ENCODE data around the gene BCKDHB. TPM values are rescaled to one million over a fixed set of nuclear protein-coding genes. Genes with fewer than 3 reads are reported as not detected.

BCKDHB gene
- total RNA-seq, 1 experiment from 2014 or later: 17.7 TPM

DNA sequence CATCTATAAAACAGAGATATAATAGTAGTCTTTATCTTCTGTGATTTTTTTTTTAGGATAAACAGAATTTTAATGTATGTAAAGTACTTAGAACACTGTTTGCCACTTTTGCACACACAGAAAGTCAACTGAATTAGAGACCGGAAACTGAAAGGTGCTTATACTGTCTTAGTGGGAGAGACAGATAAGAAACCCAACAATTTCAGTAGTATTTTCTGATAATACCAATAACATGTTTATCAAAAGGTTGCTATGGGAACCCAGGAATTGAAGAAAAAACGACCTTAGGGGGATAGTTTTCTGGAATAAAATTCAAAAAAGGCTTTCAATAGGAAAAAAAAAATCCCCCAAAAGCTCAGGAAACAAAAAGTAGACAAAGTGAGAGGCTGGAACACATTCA is 138.6 kb downstream of the BCKDHB start:
- CTCF ChIA-PET: interaction anchor here (0.6 to 0.7 kb wide), 3 partner anchors 30 to 113 kb away, joined by 3 to 4 read pairs (median 3); no protein-coding TSS in a partner anchor

GRCh38 chr6:80249897-80250296 is 143.4 kb downstream of the BCKDHB start:
- no peak overlapping the region for H3K27ac Mint-ChIP-seq (ENCODE audit: low read depth, unreplicated experiment)
- TF ChIP-seq, protein P1, sequence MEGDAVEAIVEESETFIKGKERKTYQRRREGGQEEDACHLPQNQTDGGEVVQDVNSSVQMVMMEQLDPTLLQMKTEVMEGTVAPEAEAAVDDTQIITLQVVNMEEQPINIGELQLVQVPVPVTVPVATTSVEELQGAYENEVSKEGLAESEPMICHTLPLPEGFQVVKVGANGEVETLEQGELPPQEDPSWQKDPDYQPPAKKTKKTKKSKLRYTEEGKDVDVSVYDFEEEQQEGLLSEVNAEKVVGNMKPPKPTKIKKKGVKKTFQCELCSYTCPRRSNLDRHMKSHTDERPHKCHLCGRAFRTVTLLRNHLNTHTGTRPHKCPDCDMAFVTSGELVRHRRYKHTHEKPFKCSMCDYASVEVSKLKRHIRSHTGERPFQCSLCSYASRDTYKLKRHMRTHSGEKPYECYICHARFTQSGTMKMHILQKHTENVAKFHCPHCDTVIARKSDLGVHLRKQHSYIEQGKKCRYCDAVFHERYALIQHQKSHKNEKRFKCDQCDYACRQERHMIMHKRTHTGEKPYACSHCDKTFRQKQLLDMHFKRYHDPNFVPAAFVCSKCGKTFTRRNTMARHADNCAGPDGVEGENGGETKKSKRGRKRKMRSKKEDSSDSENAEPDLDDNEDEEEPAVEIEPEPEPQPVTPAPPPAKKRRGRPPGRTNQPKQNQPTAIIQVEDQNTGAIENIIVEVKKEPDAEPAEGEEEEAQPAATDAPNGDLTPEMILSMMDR (IDR thresholded peaks at IDR 0.05; ENCODE audit: unreplicated experiment): no peak
- DNase-seq (ENCODE audit: unreplicated experiment): peak; percentile 1
- no peaks in the 10 kb centered on the region for H3K27me3 Mint-ChIP-seq (ENCODE audit: insufficient read depth, unreplicated experiment)
- H3K4me1 Mint-ChIP-seq (ENCODE audit: insufficient read depth, unreplicated experiment): no peaks in the 10 kb centered on the region
- H3K9me3 Mint-ChIP-seq (ENCODE audit: unreplicated experiment): no peaks in the 10 kb centered on the region
- intact Hi-C loops (cut with micrococcal nuclease): no loop called here
- no peak overlapping the region for H3K4me3 Mint-ChIP-seq (ENCODE audit: unreplicated experiment)
- ChIA-PET POLR2A (no interaction called here), CTCF (interaction anchor here (0.6 to 0.8 kb wide), 2 partner anchors 17 to 1148 kb away, joined by 3 read pairs; no protein-coding TSS in a partner anchor)
- no TSS peak for BruUV-seq (replicated peaks)
- H3K36me3 Mint-ChIP-seq (ENCODE audit: insufficient read depth, unreplicated experiment): no peaks in the 10 kb centered on the region

More for the DNA sequence above, 138.6 kb downstream of the BCKDHB start:
- intact Hi-C loops (cut with micrococcal nuclease): no loop called here
- Mint-ChIP-seq H3K27me3 (ENCODE audit: insufficient read depth, unreplicated experiment) (no peaks in the 10 kb centered on the region), H3K4me1 (ENCODE audit: insufficient read depth, unreplicated experiment) (no peaks in the 10 kb centered on the region), H3K9me3 (ENCODE audit: unreplicated experiment) (peaks cover 8% of the 10 kb centered on the region), H3K4me3 (ENCODE audit: unreplicated experiment) (no peak overlapping the region), H3K27ac (ENCODE audit: low read depth, unreplicated experiment) (no peak overlapping the region), H3K36me3 (ENCODE audit: insufficient read depth, unreplicated experiment) (no peaks in the 10 kb centered on the region)
- BruUV-seq (replicated peaks): no TSS peak
- TF ChIP-seq, protein P1 (IDR thresholded peaks at IDR 0.05; ENCODE audit: unreplicated experiment): no peak
- POLR2A ChIA-PET: interaction anchor here (0.9 kb wide), 1 partner anchor 70 kb away, joined by 3 read pairs; no protein-coding TSS in a partner anchor
- DNase-seq (ENCODE audit: unreplicated experiment): no peak

GRCh38 chr6:80250391-80250997 is 144.0 kb downstream of the BCKDHB start:
- no peaks in the 10 kb centered on the region for H3K9me3 Mint-ChIP-seq (ENCODE audit: unreplicated experiment)
- CTCF ChIA-PET: no interaction called here
- H3K36me3 Mint-ChIP-seq (ENCODE audit: insufficient read depth, unreplicated experiment): no peaks in the 10 kb centered on the region
- POLR2A ChIA-PET: no interaction called here
- BruUV-seq (replicated peaks): no TSS peak
- no peaks in the 10 kb centered on the region for H3K27me3 Mint-ChIP-seq (ENCODE audit: insufficient read depth, unreplicated experiment)
- no peak for DNase-seq (ENCODE audit: unreplicated experiment)
- no peak overlapping the region for H3K4me3 Mint-ChIP-seq (ENCODE audit: unreplicated experiment)
- H3K27ac Mint-ChIP-seq (ENCODE audit: low read depth, unreplicated experiment): peak overlapping the region; percentile 46
- H3K4me1 Mint-ChIP-seq (ENCODE audit: insufficient read depth, unreplicated experiment): no peaks in the 10 kb centered on the region
- intact Hi-C loops (cut with micrococcal nuclease): no loop called here
- TF ChIP-seq, protein P1 (IDR thresholded peaks at IDR 0.05; ENCODE audit: unreplicated experiment): no peak

GRCh38 chr6:80251321-80251720 is 144.8 kb downstream of the BCKDHB start:
- Mint-ChIP-seq H3K36me3 (ENCODE audit: insufficient read depth, unreplicated experiment) (no peaks in the 10 kb centered on the region), H3K4me1 (ENCODE audit: insufficient read depth, unreplicated experiment) (no peaks in the 10 kb centered on the region), H3K4me3 (ENCODE audit: unreplicated experiment) (no peak overlapping the region), H3K9me3 (ENCODE audit: unreplicated experiment) (no peaks in the 10 kb centered on the region), H3K27me3 (ENCODE audit: insufficient read depth, unreplicated experiment) (no peaks in the 10 kb centered on the region), H3K27ac (ENCODE audit: low read depth, unreplicated experiment) (no peak overlapping the region)
- CTCF ChIA-PET: no interaction called here
- intact Hi-C loops (cut with micrococcal nuclease): no loop called here
- DNase-seq (ENCODE audit: unreplicated experiment): no peak
- BruUV-seq (replicated peaks): no TSS peak
- TF ChIP-seq, protein P1 (IDR thresholded peaks at IDR 0.05; ENCODE audit: unreplicated experiment): no peak
- POLR2A ChIA-PET: no interaction called here
